PC-9 (cell line): ENCODE measurements around the gene C16orf86. TPM values are rescaled to one million over a fixed set of nuclear protein-coding genes. Genes with fewer than 3 reads are reported as not detected.

Source experiments
- BruUV-seq: library from RNA; stranded (reverse); fragments of 400-500 nt; replicated peaks from 2 replicates; lab custom pipeline; 2021; lab: Mats Ljungman, UMichigan
- CTCF ChIA-PET: fragments of 300-600 bp; sonication (Branson Sonifier 250); formaldehyde crosslinking; loops from one replicate; lab custom pipeline; 2022; ENCODE audit warnings: antibody characterized with exemption; lab: Charles Lee
- POLR2A ChIA-PET: fragments of 300-600 bp; sonication (Branson Sonifier 250); formaldehyde crosslinking; loops from one replicate; lab custom pipeline; 2022; ENCODE audit warnings: antibody characterized with exemption; ENCODE audit not compliant: unreplicated experiment; lab: Charles Lee
- DNase-seq, 2 experiments: peaks; one replicate each; pipeline versions ENCODE4 v3.0.0 to v3.0.0-alpha.2; 2015 to 2022; ENCODE audit warnings: mixed read lengths in 1 of 2
- H2AFZ ChIP-seq: fragments of 200-600 bp; sonication (generic); 2 replicates; pipeline ENCODE4 v1.8.1; 2017; ENCODE audit warnings: antibody characterized with exemption
- H3F3A ChIP-seq: fragments of 200-600 bp; sonication (generic); 2 replicates; pipeline ENCODE4 v1.8.1; 2017; ENCODE audit warnings: antibody characterized with exemption, mild to moderate bottlenecking, low read depth; ENCODE audit not compliant: insufficient read depth
- H3K27ac ChIP-seq: fragments of 200-600 bp; sonication (generic); 2 replicates; pipeline ENCODE4 v1.6.1; 2016; ENCODE audit warnings: mixed run types
- H3K27me3 ChIP-seq: fragments of 200-600 bp; sonication (generic); 2 replicates; pipeline ENCODE4 v1.6.1; 2016; ENCODE audit warnings: low read depth, mixed run types; ENCODE audit not compliant: insufficient read depth
- H3K36me3 ChIP-seq: fragments of 200-600 bp; sonication (generic); 2 replicates; pipeline ENCODE4 v1.6.1; 2016; ENCODE audit warnings: low read depth, mixed run types
- H3K4me1 ChIP-seq: fragments of 200-600 bp; sonication (generic); replicated peaks from 2 replicates; pipeline ENCODE4 v1.6.1; 2016; ENCODE audit warnings: mixed run types; ENCODE audit not compliant: insufficient read depth
- H3K4me2 ChIP-seq: fragments of 200-600 bp; sonication (generic); 2 replicates; pipeline ENCODE4 v1.6.1; 2017; ENCODE audit warnings: mixed run types
- H3K4me3 ChIP-seq: fragments of 200-600 bp; sonication (generic); 2 replicates; pipeline ENCODE4 v1.6.1; 2016; ENCODE audit warnings: mixed run types
- H3K79me2 ChIP-seq: fragments of 200-600 bp; sonication (generic); 2 replicates; pipeline ENCODE4 v1.6.1; 2017; ENCODE audit warnings: low read depth, mixed run types
- H3K9me2 ChIP-seq: fragments of 200-600 bp; sonication (generic); 2 replicates; pipeline ENCODE4 v1.8.1; 2017; ENCODE audit warnings: mild to moderate bottlenecking; ENCODE audit not compliant: insufficient read depth
- H3K9me3 ChIP-seq: fragments of 200-600 bp; sonication (generic); 2 replicates; pipeline ENCODE4 v1.8.1; 2016; ENCODE audit warnings: low read depth; ENCODE audit not compliant: insufficient read depth
- H4K20me1 ChIP-seq: fragments of 200-600 bp; sonication (generic); 2 replicates; pipeline ENCODE4 v1.8.1; 2017; ENCODE audit not compliant: insufficient read depth
- EZH2 ChIP-seq: fragments of 200-600 bp; sonication (generic); IDR thresholded peaks from 2 replicates; pipeline ENCODE4 v1.8.0; 2017; ENCODE audit warnings: antibody characterized with exemption, low read depth
- intact Hi-C: fragments of 100-400 bp; cut with micrococcal nuclease; formaldehyde crosslinking; loops from one replicate; pipeline ENCODE4 v1.10.0; 2022; ENCODE audit not compliant: unreplicated experiment
- total RNA-seq: library from RNA; stranded (reverse); gene quantifications from 2 replicates; pipeline ENCODE4 v1.2.3, GENCODE V29; 2021
- TF ChIP-seq, protein P1 (sequence below): fragments of 200-600 bp; sonication (generic); conservative IDR thresholded peaks from 2 replicates; pipeline ENCODE4 v1.6.1; 2017; ENCODE audit warnings: mixed run types, antibody characterized with exemption, mild to moderate bottlenecking, moderate library complexity

The C16orf86 gene
- total RNA-seq, 1 experiment from 2014 or later, result 0.46 TPM

DNA sequence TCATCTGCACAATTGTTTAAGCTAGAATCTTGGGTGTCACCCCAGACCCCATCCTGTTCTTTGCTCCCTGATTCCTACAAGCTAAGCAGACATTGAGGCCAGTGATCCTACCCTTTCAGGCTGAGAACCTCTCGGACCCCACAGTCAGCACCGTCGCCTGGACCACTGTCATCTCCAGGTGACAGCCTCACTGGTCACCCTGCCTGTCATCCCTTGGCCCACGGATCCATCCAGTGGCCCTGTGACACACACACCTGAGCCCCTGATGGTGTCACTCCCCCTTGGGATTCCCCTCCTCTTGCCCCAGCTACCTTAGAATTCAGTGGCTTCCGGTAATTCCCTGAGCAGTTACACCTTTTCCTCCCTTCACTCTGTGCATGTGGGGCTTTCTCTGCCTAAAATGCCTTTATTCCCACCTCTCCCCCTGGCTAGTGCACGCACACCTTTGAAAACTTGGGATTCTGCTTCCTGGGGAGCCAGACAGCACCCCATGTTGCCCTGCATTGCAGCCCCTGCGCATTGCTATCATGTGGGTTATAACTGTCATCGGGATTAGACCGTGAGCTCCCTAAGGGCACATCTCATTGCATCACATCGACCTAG is 3.0 kb downstream of the C16orf86 start:
- H3K27ac ChIP-seq, result no peak overlapping the region
- TF ChIP-seq, protein P1, sequence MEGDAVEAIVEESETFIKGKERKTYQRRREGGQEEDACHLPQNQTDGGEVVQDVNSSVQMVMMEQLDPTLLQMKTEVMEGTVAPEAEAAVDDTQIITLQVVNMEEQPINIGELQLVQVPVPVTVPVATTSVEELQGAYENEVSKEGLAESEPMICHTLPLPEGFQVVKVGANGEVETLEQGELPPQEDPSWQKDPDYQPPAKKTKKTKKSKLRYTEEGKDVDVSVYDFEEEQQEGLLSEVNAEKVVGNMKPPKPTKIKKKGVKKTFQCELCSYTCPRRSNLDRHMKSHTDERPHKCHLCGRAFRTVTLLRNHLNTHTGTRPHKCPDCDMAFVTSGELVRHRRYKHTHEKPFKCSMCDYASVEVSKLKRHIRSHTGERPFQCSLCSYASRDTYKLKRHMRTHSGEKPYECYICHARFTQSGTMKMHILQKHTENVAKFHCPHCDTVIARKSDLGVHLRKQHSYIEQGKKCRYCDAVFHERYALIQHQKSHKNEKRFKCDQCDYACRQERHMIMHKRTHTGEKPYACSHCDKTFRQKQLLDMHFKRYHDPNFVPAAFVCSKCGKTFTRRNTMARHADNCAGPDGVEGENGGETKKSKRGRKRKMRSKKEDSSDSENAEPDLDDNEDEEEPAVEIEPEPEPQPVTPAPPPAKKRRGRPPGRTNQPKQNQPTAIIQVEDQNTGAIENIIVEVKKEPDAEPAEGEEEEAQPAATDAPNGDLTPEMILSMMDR, result no peak
- no peak for TF ChIP-seq EZH2
- no peak overlapping the region for H3K4me3 ChIP-seq
- intact Hi-C loops, result loop anchor here (2.0 to 10.0 kb wide), 2 partner anchors 107 to 565 kb away; partner anchors contain the start of genes CTCF and ESRP2
- no peaks in the 10 kb centered on the region for H3K79me2 ChIP-seq
- no peaks in the 10 kb centered on the region for H4K20me1 ChIP-seq
- CTCF ChIA-PET, result interaction anchor here (0.6 kb wide), 1 partner anchor 398 kb away, joined by 4 read pairs; no protein-coding TSS in a partner anchor
- H3F3A ChIP-seq, result peaks cover 9% of the 10 kb centered on the region; the same call in 1 of the 2 replicates
- no peaks in the 10 kb centered on the region for H3K27me3 ChIP-seq
- POLR2A ChIA-PET, result no interaction called here
- H3K9me2 ChIP-seq, result no peaks in the 10 kb centered on the region
- BruUV-seq, result no TSS peak
- DNase-seq, result no peak
- no peaks in the 10 kb centered on the region for H3K36me3 ChIP-seq
- H3K4me2 ChIP-seq, result no peak overlapping the region
- no peak overlapping the region for H2AFZ ChIP-seq
- H3K9me3 ChIP-seq, result no peaks in the 10 kb centered on the region
- H3K4me1 ChIP-seq, result no peaks in the 10 kb centered on the region

DNA sequence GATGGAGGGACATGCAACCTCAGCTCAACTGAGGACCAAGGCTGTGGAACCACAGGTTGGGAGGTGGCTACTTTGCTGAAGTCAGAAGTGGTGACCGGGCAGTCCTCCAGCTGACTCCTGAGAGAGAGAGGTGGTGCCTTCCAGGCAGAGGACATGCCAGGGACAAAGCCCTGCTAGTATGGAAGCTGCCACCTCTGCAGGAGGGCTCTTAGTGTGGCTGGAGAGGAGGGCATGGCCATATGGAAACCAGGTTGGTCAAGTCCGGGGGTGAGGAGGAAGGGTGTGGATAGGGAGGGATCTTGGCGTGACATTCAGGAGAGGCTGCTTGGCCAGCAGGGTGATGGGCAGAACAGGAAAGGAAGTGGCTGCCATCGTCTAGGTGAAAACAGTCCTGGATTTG is 5.7 kb downstream of the C16orf86 start:
- TF ChIP-seq, protein P1, result no peak
- no peak for TF ChIP-seq EZH2
- Histone ChIP-seq H3K36me3 (no peaks in the 10 kb centered on the region), H3K9me3 (no peaks in the 10 kb centered on the region), H3K4me1 (peaks cover 18% of the 10 kb centered on the region), H3K4me3 (no peak overlapping the region), H3K9me2 (no peaks in the 10 kb centered on the region), H3K27ac (no peak overlapping the region), H4K20me1 (no peaks in the 10 kb centered on the region), H2AFZ (no peak overlapping the region), H3K27me3 (no peaks in the 10 kb centered on the region), H3F3A (peaks cover 27% of the 10 kb centered on the region), H3K4me2 (no peak overlapping the region), H3K79me2 (0 out of 2 replicates have a peak, but pooled peaks cover 3% of the 10 kb centered on the region)
- intact Hi-C loops, result loop anchor here (1.0 to 10.0 kb wide), 4 partner anchors 134 to 562 kb away; partner anchors contain the start of genes ESRP2, RANBP10 and TSNAXIP1
- no TSS peak for BruUV-seq
- POLR2A ChIA-PET, result no interaction called here
- peak in 1 of 2 experiments; percentile 35 for DNase-seq
- CTCF ChIA-PET, result interaction anchor here (0.5 to 1.3 kb wide), 3 partner anchors 144 to 217 kb away, joined by 3 to 9 read pairs (median 6); no protein-coding TSS in a partner anchor

DNA sequence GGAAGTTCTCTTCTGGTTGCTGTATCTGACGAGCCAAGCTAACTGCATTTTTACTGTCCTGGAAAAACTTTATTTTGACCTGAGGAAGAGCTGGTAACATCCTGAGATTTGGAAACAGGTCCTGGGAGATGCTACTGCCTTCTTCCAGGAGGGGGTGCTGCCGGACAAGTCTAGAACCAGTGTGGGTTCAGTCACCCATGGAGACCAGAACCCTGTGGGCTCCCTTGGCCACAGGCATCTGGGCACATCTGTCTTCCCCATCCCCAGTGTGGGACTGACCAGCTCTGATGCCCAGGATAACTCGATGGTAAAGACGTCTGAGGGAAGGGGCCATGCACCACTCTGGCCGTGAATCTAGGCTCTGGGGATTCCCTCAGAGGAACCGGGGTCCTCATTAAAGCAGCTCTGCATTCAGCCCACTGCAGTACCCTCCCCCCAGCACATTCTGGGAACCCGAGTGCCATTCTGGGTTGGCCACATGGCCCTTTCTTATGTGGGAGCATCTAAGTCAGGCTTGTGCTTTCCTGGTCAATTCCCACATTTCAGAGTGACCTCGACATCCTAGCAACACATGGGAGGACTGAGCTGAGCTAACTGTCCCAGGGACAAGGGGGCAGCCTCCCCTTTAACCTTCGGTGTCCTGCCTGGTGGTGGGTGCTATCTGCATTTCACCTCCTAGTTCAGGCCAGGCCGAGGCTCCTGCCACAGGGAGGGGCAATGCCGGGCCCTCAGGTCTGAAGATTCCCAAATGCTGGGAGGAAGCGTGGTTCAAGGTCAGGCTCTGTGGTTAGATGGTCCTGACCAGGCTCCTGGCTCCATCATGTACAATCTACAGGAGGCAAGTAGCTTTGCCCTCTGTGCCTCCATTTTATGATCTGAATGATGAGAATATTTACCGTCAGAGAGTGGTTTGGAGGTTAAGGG is 6.4 kb downstream of the C16orf86 start:
- Histone ChIP-seq H3K27me3 (no peaks in the 10 kb centered on the region), H3K36me3 (no peaks in the 10 kb centered on the region), H3K79me2 (0 out of 2 replicates have a peak, but pooled peaks cover 3% of the 10 kb centered on the region), H3K9me3 (no peaks in the 10 kb centered on the region), H4K20me1 (no peaks in the 10 kb centered on the region), H2AFZ (no peak overlapping the region), H3K4me3 (no peak overlapping the region), H3K4me1 (peaks cover 25% of the 10 kb centered on the region), H3F3A (peaks cover 34% of the 10 kb centered on the region), H3K27ac (no peak overlapping the region), H3K4me2 (no peak overlapping the region), H3K9me2 (no peaks in the 10 kb centered on the region)
- no TSS peak for BruUV-seq
- TF ChIP-seq, protein P1, result peak; percentile 84
- no peak for TF ChIP-seq EZH2
- CTCF ChIA-PET, result interaction anchor here (0.5 to 1.3 kb wide), 4 partner anchors 148 to 217 kb away, joined by 5 to 9 read pairs (median 6); no protein-coding TSS in a partner anchor
- POLR2A ChIA-PET, result no interaction called here
- intact Hi-C loops, result loop anchor here (1.0 to 10.0 kb wide), 4 partner anchors 134 to 562 kb away; partner anchors contain the start of genes ESRP2, RANBP10 and TSNAXIP1
- DNase-seq, result peak; percentile 39 to 67
